GM21737 (cell line): ENCODE measurements around the gene AMHR2.

Experiments used
- ATAC-seq: cut with Tn5 transposase; IDR thresholded peaks from one replicate; pipeline ENCODE4 v1.9.1; 2021; ENCODE audit warnings: mild to moderate bottlenecking, moderate library complexity; ENCODE audit not compliant: unreplicated experiment

The AMHR2 gene

GRCh38 chr12:53452159-53453077 is 28.8 kb downstream of the AMHR2 start:
- no peak for ATAC-seq

DNA sequence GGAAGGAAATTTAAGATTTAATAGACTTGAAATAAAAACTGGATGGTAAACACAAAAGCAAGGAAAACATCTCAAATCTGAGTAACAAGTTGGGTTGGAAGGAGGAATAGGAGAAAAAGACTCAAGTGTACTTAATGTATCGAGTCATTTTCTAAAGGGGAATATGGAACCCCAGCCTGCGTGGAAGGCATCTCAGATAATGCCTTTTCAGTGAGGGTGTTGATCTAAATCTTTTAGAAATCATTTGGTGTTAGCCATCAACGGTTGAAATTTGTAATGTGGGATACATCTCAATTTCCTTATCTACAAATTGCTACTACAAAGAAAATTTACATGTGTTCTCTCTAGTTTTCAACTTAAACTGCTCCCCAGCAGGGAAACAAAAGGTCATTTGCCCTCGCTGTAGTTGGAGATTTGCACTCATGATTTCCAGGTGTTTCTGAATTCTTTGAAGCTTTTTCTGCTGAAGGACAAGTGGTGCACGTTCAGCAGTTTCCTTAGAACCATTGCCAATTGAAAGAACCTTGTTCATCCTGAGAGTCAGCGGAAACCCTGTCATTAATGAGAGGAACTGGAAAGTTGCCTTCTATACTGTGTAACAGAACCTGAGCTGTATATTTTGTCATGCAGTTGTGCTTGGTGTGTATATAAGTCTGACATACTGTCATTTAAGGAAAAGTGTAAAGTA is 30.4 kb downstream of the AMHR2 start:
- ATAC-seq, result no peak

DNA sequence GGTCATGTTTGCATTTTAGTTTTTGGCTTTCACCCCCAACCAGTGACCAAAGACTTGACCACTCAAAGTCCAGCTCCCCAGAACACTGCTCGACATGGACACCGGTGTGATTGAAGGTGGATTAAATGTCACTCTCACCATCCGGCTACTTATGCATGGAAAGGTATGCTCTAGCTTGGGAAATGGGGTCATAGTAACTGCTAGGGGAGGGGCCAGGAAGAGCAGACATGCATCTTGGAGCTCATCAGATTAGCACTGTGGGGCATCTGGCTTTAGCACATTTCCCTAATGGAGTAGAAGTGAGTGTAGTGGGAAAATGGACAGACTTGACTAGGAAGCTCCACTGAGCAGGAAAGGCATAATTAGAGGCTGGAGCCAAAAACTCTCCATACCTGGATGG is 31.1 kb downstream of the AMHR2 start:
- no peak for ATAC-seq

- no peak for ATAC-seq
Observed at GRCh38 chr12:53456654-53457366, 33.2 kb downstream of the AMHR2 start.

DNA sequence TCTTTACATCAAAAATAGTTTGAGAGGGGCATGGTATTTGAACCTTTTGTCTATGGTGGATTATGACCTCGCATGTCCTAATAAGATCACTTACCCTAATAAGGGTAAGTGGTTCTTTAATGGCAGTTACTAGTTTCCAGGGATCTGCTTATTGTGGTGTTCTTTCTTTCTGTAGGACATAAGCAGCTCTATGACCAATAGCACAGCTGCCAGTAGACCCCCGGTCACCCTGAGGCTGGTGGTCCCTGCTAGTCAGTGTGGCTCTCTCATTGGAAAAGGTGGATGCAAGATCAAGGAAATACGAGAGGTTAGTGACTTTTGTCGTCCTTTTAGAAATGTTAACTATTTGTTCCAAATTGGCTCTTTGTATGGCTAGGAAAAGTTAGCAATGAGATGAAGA is 35.4 kb downstream of the AMHR2 start:
- no peak for ATAC-seq

DNA sequence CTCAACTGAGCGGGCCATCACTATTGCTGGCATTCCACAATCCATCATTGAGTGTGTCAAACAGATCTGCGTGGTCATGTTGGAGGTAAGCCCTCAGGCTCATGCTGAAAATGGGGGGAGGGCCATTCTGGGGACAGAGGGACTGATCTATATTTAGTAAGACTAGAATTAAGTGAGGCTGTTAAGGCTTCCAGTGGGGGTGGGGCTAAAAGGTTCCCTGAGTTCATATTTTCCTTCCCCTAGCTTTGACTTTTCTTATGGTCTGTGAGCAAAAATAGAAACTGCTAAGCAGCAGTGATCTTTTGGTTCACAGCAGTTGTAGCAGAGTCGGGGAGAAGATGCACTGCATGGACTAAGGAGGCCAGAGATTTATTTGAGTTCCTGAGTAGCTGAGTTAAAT is 37.4 kb downstream of the AMHR2 start:
- no peak for ATAC-seq

GRCh38 chr12:53461591-53461990 is 37.9 kb downstream of the AMHR2 start:
- ATAC-seq, result no peak

DNA sequence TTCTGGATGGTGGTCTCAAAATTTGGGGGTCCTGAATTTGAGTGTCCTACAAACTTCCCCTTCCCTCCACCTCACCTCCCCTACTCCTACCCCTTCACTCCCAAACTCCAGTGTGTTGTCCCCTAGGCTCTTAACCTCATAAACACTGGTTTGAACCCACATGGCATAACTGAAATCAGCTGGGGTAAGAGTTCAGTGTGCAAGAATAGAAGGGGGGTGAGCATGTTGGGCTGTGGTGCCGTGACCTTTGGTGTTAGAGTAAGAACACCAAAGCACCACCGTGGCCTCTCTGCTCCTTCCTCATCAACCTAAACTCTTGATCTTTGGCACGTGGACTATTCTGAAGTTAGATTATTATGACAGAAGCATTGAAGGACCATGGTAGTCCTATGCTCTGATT is 39.3 kb downstream of the AMHR2 start:
- no peak for ATAC-seq

DNA sequence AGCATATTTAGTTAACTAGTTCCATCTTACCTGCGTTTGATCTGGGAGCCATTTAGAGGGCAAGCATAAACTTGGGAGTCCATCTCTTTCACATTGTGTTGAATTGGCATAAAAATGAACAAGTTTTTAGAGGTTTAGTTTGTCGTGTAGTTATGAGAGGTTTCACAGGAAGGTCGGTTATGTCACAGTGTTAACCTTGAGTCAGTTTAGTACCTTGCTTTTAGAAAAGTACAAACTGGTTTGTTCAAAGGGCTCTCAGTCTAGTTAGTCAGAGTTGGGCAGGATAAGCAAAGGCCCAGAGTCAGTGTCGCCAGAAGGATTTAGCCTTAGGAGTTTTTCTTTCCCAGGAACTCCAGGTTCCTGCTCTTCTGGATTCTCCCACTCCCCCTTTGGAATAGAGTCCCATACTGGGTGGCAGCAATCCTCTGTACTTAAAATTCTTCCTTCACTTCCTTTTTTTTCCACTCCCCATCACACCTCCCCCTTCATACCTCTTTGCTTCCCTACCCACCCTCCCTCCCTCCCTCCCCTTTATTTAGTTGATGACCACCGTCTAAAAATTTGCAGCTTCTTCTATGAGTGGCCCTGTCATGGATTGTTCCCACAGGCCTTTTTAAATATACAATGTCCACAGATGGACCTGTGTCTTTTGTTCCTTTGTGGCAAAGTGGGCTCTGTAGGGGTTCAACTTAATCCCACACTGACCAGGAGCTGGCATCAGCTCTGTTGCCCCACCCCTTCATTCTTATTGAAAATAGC is 40.3 kb downstream of the AMHR2 start:
- ATAC-seq, result no peak

GRCh38 chr12:53464685-53465418 is 41.2 kb downstream of the AMHR2 start:
- ATAC-seq, result no peak

- no peak for ATAC-seq
Observed at GRCh38 chr12:53465679-53466078, 42.0 kb downstream of the AMHR2 start.

DNA sequence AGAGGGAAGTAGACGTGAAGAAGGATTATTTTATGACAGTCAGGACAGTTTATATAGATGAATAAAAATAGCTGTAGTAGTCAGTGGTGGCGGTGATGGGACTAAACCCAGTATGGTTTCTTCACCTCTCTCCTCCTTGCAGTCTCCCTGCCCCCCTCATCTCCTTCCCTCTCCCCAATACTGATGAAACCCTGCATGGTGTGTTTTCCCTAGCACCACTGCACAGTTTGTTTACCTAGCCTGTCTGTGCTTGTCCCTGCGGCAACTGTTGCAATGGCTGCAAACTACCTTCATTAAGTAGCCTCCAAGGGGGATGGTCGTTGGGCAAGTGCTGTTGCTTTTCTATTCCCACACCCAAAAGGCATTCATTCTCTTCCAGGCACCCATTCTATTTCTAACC is 43.0 kb downstream of the AMHR2 start:
- ATAC-seq, result no peak

- no peak for ATAC-seq
Observed at GRCh38 chr12:53467082-53467481, 43.4 kb downstream of the AMHR2 start.

DNA sequence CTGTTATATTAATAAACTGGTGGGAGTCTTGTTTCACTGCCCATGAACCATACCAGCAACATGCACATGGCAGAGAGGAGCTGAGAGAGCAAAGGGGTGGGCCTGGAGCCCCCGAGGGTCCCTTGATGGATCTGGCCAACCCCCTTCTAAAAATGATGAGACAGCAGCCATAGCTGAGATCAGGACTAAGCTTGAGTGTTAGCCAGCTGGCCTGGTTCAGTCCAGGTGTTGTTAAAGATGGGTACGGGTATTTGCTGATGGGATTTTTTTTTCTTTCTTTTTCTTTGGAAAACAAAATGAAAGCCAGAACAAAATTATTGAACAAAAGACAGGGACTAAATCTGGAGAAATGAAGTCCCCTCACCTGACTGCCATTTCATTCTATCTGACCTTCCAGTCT is 44.2 kb downstream of the AMHR2 start:
- ATAC-seq, result no peak

DNA sequence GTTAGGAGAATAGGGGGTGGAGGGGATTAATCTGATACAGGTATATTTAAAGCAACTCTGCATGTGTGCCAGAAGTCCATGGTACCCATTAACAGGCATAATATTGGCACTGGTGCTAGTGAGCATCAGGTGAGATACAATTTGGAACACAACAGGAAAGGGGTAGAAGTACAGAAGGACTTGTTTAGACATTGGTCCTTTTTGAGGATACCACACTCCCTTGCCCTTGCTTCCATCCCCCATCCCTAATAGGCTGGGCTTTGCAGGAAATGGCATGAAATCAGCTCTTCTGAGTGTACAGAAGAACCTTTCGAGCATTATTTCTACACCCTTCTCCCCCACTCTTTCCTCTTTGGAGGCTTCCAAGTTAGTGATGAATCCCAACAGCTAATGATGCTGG is 44.6 kb downstream of the AMHR2 start:
- ATAC-seq, result no peak

DNA sequence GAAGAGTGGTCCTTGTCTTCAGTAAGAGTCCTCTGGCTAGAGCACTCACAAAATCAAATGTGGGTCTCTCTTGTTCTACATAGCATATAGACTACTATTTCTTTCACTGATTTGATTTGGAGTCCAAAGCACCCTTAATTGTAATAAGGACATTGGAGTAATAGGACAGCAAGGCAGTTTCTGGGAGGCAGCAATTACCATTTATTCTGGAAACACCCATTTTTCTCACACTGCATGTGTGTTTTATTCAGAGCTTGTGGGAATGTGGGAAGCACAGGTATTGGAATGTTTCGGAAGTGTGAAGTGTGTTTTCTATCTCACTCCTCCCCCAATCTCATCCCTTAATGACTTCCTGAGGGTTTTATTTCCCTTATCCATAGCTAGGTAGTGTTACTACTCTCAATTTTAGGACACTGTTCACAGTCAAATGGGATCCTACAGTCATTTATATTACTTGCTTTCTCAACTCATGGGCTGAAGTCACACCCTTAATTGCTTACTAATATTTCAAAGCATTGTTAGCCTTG is 48.5 kb downstream of the AMHR2 start:
- no peak for ATAC-seq

DNA sequence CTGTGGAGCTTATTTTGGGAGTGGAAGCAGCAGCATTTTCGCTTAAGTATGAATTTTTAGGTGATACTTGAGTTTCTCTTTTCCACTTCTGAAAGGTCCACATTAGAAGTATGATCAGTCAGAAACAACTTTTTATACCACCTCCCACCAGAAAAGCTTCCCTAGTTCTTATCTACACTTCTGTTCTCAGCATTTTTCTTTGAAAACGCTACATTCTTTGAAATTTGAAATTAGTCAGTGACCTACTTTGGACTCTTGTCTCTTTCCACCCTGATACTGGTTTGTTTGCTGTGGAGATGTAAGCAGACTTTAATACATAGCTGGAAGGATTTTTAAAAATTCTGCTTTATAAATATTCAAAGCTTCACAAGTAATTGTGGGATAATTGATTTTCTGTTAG is 50.4 kb downstream of the AMHR2 start:
- no peak for ATAC-seq

DNA sequence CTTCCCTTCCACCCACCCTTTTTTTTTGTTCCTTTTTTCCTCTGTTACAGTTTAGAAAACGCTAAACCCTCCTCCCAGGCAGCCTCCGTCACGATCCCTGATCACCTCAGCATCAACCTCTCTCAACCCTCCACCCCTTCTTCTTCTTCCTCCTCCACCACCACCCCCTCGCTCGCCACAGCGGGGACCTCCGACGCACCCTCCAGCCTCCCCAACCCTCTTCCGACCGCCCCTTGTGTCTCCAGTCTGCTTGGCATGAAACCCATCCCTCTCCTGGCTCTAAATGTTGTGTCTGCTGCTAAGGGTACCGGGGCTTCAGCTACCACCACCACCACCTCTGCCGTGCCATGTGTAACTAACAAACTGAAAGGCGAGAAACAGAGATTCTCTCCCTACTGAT is 51.2 kb downstream of the AMHR2 start:
- ATAC-seq, result no peak

DNA sequence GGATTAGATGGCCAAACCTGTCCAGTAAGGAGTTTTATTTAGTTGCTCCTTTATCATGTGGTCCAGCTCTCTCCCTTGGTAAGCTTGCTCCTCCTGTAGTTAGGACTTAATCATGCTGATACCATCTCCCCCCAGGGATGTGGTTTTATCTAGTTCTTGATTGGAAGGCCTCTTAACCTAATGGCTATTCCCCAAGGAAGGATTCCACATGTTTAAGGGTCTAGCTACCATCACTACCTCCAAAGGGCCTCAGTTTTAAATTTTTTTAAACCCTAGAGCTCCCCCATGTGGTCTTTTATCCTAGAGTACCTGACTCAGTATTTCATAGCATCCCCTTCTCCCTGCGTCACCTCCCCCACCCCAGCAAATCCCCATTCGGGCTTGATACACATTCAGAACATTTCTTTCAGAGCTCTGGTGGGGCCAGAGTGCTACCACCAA is 53.1 kb downstream of the AMHR2 start:
- no peak for ATAC-seq

DNA sequence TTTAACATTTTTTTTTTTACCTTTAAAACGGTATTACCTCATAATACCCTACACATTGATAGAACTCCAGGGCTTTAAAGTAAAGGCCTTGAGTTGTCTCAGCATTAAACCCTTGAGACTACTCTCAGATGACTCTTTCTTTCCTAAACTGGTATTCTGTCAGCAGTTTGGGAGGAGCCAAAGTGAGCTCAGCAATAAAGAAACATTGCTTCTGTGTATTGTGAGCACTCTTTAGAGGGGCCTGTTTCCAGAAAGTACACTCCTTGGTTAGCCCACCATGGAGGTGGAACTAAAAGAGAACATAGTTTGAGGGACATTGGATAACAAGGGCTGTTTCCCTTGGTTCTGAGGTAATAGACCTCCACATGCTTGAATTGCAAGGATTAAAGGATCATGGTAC is 55.2 kb downstream of the AMHR2 start:
- no peak for ATAC-seq
